WTC11 (cell line): ENCODE measurements around the gene TMC1.

Source experiments
- CTCF ChIP-seq: fragments of 200-600 bp; IDR thresholded peaks from 2 replicates; pipeline ENCODE4 v1.8.0; 2022; ENCODE audit warnings: antibody characterized with exemption
- FOXP1 ChIP-seq: sonication (generic); formaldehyde crosslinking; IDR thresholded peaks from 2 replicates; pipeline ENCODE4 v1.8.0; 2022; ENCODE audit warnings: missing genetic modification reagents, mild to moderate bottlenecking, moderate library complexity, borderline replicate concordance
- JUN ChIP-seq: sonication (generic); formaldehyde crosslinking; IDR thresholded peaks from 2 replicates; pipeline ENCODE4 v1.8.0; 2023; ENCODE audit warnings: mild to moderate bottlenecking, missing genetic modification reagents
- NFE2L1 ChIP-seq: sonication (generic); formaldehyde crosslinking; IDR thresholded peaks from 2 replicates; pipeline ENCODE4 v1.8.1; 2023; ENCODE audit warnings: missing genetic modification reagents
- NFYB ChIP-seq: sonication (generic); formaldehyde crosslinking; conservative IDR thresholded peaks from 2 replicates; pipeline ENCODE4 v1.8.0; 2022; ENCODE audit warnings: low read depth, missing genetic modification reagents
- NR1H2 ChIP-seq: sonication (generic); formaldehyde crosslinking; IDR thresholded peaks from 2 replicates; pipeline ENCODE4 v1.9.0; 2021; ENCODE audit warnings: mild to moderate bottlenecking, moderate library complexity, missing genetic modification reagents
- SMAD3 ChIP-seq: sonication (generic); formaldehyde crosslinking; IDR thresholded peaks from 2 replicates; pipeline ENCODE4 v1.8.0; 2022; ENCODE audit warnings: missing genetic modification reagents, mild to moderate bottlenecking, borderline replicate concordance
- USF2 ChIP-seq: sonication (generic); formaldehyde crosslinking; IDR thresholded peaks from 2 replicates; pipeline ENCODE4 v1.8.1; 2023; ENCODE audit warnings: mild to moderate bottlenecking, missing genetic modification reagents, moderate library complexity
- ZNF263 ChIP-seq: sonication (generic); formaldehyde crosslinking; IDR thresholded peaks from 2 replicates; pipeline ENCODE4 v1.8.1; 2022; ENCODE audit warnings: low read depth, mild to moderate bottlenecking, moderate library complexity, missing genetic modification reagents
- TF ChIP-seq, protein P1 (sequence below): sonication (generic); formaldehyde crosslinking; conservative IDR thresholded peaks from 2 replicates; pipeline ENCODE4 v1.8.1; 2022; ENCODE audit warnings: mild to moderate bottlenecking, missing genetic modification reagents
- TF ChIP-seq, protein P2 (sequence below): sonication (generic); formaldehyde crosslinking; IDR thresholded peaks from 2 replicates; pipeline ENCODE4 v1.8.1; 2022; ENCODE audit warnings: mild to moderate bottlenecking, missing genetic modification reagents, moderate library complexity, borderline replicate concordance

- TF ChIP-seq ZNF263 (no peak), NFE2L1 (CRISPR knock-in tag) (no peak), CTCF (peak; percentile 86), FOXP1 (CRISPR knock-in tag) (no peak), USF2 (no peak), NR1H2 (no peak), JUN (CRISPR knock-in tag) (no peak), NFYB (CRISPR knock-in tag) (no peak), SMAD3 (no peak)
- TF ChIP-seq, protein P1, sequence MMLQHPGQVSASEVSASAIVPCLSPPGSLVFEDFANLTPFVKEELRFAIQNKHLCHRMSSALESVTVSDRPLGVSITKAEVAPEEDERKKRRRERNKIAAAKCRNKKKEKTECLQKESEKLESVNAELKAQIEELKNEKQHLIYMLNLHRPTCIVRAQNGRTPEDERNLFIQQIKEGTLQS (CRISPR knock-in tag) = no peak
- TF ChIP-seq, protein P2, sequence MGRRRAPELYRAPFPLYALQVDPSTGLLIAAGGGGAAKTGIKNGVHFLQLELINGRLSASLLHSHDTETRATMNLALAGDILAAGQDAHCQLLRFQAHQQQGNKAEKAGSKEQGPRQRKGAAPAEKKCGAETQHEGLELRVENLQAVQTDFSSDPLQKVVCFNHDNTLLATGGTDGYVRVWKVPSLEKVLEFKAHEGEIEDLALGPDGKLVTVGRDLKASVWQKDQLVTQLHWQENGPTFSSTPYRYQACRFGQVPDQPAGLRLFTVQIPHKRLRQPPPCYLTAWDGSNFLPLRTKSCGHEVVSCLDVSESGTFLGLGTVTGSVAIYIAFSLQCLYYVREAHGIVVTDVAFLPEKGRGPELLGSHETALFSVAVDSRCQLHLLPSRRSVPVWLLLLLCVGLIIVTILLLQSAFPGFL = no peak
Measured at GRCh38 chr9:72592502-72593403, 71.3 kb downstream of the TMC1 start.
